HepG2 (cell line): Measurements from ENCODE around the gene GNAS. TPM values are rescaled to one million over a fixed set of nuclear protein-coding genes. Genes with fewer than 3 reads are reported as not detected.

Experiments used
- ARHGAP35 ChIP-seq: sonication (generic); formaldehyde crosslinking; IDR thresholded peaks from 2 replicates; pipeline ENCODE4 v1.9.0; 2022; ENCODE audit warnings: mild to moderate bottlenecking, inconsistent platforms, moderate library complexity, missing genetic modification reagents, borderline replicate concordance
- CBX1 ChIP-seq: IDR thresholded peaks from one replicate; pipeline ENCODE4 v1.6.1; 2016; ENCODE audit warnings: antibody characterized with exemption, low read depth
- CCDC6 ChIP-seq: sonication (generic); formaldehyde crosslinking; IDR thresholded peaks from 2 replicates; pipeline ENCODE4 v1.8.1; 2022; ENCODE audit warnings: mild to moderate bottlenecking, missing genetic modification reagents, moderate library complexity
- NFRKB ChIP-seq: fragments of 450-650 bp; IDR thresholded peaks from 2 replicates; pipeline ENCODE4 v1.6.1; 2017
- NR2F2 ChIP-seq: IDR thresholded peaks from 2 replicates; pipeline ENCODE4 v1.6.1; 2012; ENCODE audit warnings: low read depth, inconsistent platforms, borderline replicate concordance
- RBAK ChIP-seq: sonication (generic); formaldehyde crosslinking; IDR thresholded peaks from 2 replicates; pipeline ENCODE4 v1.5.1; 2020; ENCODE audit warnings: mild to moderate bottlenecking, missing genetic modification reagents
- RBFOX2 ChIP-seq: fragments of 200-400 bp; formaldehyde crosslinking; IDR thresholded peaks from 2 replicates; pipeline ENCODE4 v1.6.1; 2017; ENCODE audit warnings: low read depth, mild to moderate bottlenecking, low read length
- RXRB ChIP-seq: IDR thresholded peaks from 2 replicates; pipeline ENCODE4 v1.6.1; 2016; ENCODE audit warnings: borderline replicate concordance, missing genetic modification reagents, missing compliant biosample characterization
- SAP130 ChIP-seq: IDR thresholded peaks from 2 replicates; pipeline ENCODE4 v1.6.1; 2016; ENCODE audit warnings: low read depth
- SKIL ChIP-seq: sonication (generic); formaldehyde crosslinking; IDR thresholded peaks from 2 replicates; pipeline ENCODE4 v1.8.0; 2022; ENCODE audit warnings: missing genetic modification reagents, mild to moderate bottlenecking, moderate library complexity, borderline replicate concordance
- UBTF ChIP-seq: sonication (generic); formaldehyde crosslinking; IDR thresholded peaks from 2 replicates; pipeline ENCODE4 v1.4.0; 2020; ENCODE audit warnings: mild to moderate bottlenecking, missing genetic modification reagents
- ZNF253 ChIP-seq: sonication (generic); formaldehyde crosslinking; IDR thresholded peaks from 2 replicates; pipeline ENCODE4 v1.8.0; 2022; ENCODE audit warnings: mild to moderate bottlenecking, missing genetic modification reagents, borderline replicate concordance
- ZNF589 ChIP-seq: sonication (generic); formaldehyde crosslinking; conservative IDR thresholded peaks from 2 replicates; pipeline ENCODE4 v1.8.0; 2022; ENCODE audit warnings: mild to moderate bottlenecking, moderate library complexity, missing genetic modification reagents
- polyA plus RNA-seq, 8 experiments: library from polyadenylated mRNA; depleted of rRNA in 3 of 8; stranded (reverse) in 7 of 8; unstranded in 1 of 8; fragments of >200 nt; fragmentation: Illumina TruSeq in 4 of 8; extraction: Trizol in 4 of 8; gene quantifications; 2 replicates each; pipeline versions ENCODE4 v1.2.1 to v1.2.3, GENCODE V29; 2011 to 2016; ENCODE audit warnings: low read depth in 4 of 8, missing spikeins in 1 of 8, mixed read lengths in 1 of 8; ENCODE audit not compliant: insufficient read depth in 1 of 8
- total RNA-seq, 5 experiments: library from RNA; depleted of rRNA; stranded (reverse); fragments of >200 nt; fragmentation: Illumina TruSeq; extraction: Trizol; gene quantifications; 2 replicates each; pipeline ENCODE4 v1.2.3, GENCODE V29; 2016; ENCODE audit warnings: low read depth in 1 of 5
- TF ChIP-seq, protein P1 (sequence below): sonication (generic); formaldehyde crosslinking; IDR thresholded peaks from 2 replicates; pipeline ENCODE4 v1.5.0; 2020; ENCODE audit warnings: mild to moderate bottlenecking, missing genetic modification reagents, borderline replicate concordance
- TF ChIP-seq, protein P2 (sequence below): sonication (generic); formaldehyde crosslinking; IDR thresholded peaks from 2 replicates; pipeline ENCODE4 v1.4.0; 2020; ENCODE audit warnings: missing genetic modification reagents
- TF ChIP-seq, protein P3 (sequence below): sonication (generic); formaldehyde crosslinking; IDR thresholded peaks from 2 replicates; pipeline ENCODE4 v1.4.0; 2020; ENCODE audit warnings: missing genetic modification reagents
- TF ChIP-seq, protein P4 (sequence below): sonication (generic); formaldehyde crosslinking; IDR thresholded peaks from 2 replicates; pipeline ENCODE4 v1.8.1; 2023; ENCODE audit warnings: mild to moderate bottlenecking, moderate library complexity, missing genetic modification reagents

The GNAS gene
- total and polyA plus RNA-seq, 2 of the 13 experiments (the other 11 are each of a cell fraction or from before 2014, with no cell fraction given), result 407 to 1,008 TPM

DNA sequence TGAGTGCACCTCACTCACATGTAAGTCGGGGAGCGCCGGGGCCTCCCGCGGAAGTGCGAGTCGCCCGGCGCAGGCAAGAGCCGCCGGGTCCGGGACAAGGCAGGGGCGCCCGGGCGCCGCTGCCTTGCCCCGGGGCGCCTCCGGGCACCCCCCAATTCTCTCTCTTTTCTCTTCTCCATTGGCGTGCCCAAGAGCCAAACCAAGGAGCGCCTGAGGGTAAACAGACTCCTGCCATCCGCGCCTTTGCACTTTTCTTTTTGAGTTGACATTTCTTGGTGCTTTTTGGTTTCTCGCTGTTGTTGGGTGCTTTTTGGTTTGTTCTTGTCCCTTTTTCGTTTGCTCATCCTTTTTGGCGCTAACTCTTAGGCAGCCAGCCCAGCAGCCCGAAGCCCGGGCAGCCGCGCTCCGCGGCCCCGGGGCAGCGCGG is 36.8 kb downstream of the GNAS start (continued):
- TF ChIP-seq, protein P1, sequence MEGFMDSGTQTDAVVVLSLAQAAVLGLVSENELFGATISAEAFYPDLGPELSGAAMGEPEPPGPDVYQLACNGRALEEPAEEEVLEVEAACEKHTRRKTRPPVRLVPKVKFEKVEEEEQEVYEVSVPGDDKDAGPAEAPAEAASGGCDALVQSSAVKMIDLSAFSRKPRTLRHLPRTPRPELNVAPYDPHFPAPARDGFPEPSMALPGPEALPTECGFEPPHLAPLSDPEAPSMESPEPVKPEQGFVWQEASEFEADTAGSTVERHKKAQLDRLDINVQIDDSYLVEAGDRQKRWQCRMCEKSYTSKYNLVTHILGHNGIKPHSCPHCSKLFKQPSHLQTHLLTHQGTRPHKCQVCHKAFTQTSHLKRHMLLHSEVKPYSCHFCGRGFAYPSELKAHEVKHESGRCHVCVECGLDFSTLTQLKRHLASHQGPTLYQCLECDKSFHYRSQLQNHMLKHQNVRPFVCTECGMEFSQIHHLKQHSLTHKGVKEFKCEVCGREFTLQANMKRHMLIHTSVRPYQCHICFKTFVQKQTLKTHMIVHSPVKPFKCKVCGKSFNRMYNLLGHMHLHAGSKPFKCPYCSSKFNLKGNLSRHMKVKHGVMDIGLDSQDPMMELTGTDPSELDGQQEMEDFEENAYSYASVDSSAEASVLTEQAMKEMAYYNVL (CRISPR knock-in tag), result no peak
- TF ChIP-seq SAP130 (CRISPR knock-in tag) (0 out of 2 replicates have a peak, but pooled peaks have one; percentile 1), NFRKB (no peak), RBAK (CRISPR knock-in tag) (no peak), SKIL (no peak), NR2F2 (no peak), RBFOX2 (peak; percentile 43; the same call in 1 of the 2 replicates), RXRB (CRISPR knock-in tag) (no peak), CBX1 (peak; percentile 12), CCDC6 (CRISPR knock-in tag) (peak; percentile 42; the same call in 1 of the 2 replicates), ARHGAP35 (CRISPR knock-in tag) (no peak), ZNF589 (CRISPR knock-in tag) (no peak), ZNF253 (CRISPR knock-in tag) (no peak), UBTF (CRISPR knock-in tag) (peak; percentile 57; the same call in 1 of the 2 replicates)
- TF ChIP-seq, protein P2, sequence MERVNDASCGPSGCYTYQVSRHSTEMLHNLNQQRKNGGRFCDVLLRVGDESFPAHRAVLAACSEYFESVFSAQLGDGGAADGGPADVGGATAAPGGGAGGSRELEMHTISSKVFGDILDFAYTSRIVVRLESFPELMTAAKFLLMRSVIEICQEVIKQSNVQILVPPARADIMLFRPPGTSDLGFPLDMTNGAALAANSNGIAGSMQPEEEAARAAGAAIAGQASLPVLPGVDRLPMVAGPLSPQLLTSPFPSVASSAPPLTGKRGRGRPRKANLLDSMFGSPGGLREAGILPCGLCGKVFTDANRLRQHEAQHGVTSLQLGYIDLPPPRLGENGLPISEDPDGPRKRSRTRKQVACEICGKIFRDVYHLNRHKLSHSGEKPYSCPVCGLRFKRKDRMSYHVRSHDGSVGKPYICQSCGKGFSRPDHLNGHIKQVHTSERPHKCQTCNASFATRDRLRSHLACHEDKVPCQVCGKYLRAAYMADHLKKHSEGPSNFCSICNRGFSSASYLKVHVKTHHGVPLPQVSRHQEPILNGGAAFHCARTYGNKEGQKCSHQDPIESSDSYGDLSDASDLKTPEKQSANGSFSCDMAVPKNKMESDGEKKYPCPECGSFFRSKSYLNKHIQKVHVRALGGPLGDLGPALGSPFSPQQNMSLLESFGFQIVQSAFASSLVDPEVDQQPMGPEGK, result 0 out of 2 replicates have a peak, but pooled peaks have one; percentile 6
- TF ChIP-seq, protein P3, sequence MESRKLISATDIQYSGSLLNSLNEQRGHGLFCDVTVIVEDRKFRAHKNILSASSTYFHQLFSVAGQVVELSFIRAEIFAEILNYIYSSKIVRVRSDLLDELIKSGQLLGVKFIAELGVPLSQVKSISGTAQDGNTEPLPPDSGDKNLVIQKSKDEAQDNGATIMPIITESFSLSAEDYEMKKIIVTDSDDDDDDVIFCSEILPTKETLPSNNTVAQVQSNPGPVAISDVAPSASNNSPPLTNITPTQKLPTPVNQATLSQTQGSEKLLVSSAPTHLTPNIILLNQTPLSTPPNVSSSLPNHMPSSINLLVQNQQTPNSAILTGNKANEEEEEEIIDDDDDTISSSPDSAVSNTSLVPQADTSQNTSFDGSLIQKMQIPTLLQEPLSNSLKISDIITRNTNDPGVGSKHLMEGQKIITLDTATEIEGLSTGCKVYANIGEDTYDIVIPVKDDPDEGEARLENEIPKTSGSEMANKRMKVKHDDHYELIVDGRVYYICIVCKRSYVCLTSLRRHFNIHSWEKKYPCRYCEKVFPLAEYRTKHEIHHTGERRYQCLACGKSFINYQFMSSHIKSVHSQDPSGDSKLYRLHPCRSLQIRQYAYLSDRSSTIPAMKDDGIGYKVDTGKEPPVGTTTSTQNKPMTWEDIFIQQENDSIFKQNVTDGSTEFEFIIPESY (CRISPR knock-in tag), result 0 out of 2 replicates have a peak, but pooled peaks have one; percentile 13
- TF ChIP-seq, protein P4, sequence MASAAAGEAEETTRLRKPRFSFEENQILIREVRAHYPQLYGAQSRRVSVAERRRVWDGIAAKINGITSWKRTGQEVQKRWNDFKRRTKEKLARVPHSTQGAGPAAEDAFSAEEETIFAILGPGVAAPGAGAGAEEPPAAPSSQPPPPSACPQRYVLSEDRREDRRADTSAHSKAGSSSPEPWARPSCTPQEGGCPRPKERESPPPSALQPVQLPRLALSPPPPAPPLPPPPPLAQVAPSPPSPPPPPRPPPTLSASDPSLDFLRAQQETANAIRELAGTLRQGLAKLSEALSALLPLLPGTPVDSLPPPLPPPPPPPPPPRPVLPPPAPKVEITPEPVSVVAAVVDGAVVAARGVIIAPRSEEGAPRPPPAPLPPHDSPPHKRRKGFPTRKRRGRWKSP (CRISPR knock-in tag), result peak; percentile 48; the same call in 1 of the 2 replicates
